ENCODE results near the gene GAS6.

DNA sequence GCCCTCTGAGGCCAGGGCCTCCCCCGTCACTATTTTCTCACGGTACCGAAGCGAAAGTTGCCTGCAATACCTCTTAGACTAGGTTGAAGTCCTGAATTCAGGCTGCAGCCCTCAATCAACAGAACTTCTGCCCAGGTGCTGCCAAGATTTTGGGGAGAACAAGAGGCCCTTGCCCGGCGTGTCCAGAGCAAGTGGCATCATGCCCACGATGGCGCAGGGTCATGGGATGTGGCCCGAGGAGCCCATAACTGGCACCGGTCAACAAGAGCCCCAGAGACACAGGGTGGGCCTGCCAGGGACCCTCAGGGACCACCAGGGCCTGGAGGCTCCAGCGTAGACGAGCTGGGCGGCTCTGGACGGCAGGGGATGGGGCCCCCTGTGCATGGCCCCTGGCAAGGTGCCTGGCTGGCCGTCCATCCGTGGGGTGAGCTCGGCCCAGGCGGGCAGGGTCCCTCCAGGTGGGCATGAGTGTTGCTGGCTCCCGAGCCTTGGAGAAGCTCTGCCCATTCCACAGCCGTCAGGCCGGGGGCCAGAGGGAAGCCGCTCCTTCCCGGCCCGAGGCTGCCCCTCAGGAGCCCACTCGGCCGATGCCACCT lies 45.1 kb downstream of the GAS6 start:
- TF ChIP-seq, protein P1, sequence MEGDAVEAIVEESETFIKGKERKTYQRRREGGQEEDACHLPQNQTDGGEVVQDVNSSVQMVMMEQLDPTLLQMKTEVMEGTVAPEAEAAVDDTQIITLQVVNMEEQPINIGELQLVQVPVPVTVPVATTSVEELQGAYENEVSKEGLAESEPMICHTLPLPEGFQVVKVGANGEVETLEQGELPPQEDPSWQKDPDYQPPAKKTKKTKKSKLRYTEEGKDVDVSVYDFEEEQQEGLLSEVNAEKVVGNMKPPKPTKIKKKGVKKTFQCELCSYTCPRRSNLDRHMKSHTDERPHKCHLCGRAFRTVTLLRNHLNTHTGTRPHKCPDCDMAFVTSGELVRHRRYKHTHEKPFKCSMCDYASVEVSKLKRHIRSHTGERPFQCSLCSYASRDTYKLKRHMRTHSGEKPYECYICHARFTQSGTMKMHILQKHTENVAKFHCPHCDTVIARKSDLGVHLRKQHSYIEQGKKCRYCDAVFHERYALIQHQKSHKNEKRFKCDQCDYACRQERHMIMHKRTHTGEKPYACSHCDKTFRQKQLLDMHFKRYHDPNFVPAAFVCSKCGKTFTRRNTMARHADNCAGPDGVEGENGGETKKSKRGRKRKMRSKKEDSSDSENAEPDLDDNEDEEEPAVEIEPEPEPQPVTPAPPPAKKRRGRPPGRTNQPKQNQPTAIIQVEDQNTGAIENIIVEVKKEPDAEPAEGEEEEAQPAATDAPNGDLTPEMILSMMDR (IDR thresholded peaks at IDR 0.05), result no peak
- no peak for TF ChIP-seq POLR2AphosphoS5 (IDR thresholded peaks at IDR 0.05; ENCODE audit: insufficient read depth in 1 of 2, low read depth in 1 of 2)
